GM12873 (cell line): ENCODE data around the gene OR1I1.

Source experiments
- CTCF ChIP-seq: IDR thresholded peaks from 2 replicates; pipeline ENCODE4 v1.5.1; 2012; ENCODE audit warnings: low read depth, mild to moderate bottlenecking, moderate library complexity, low read length, control low read depth; ENCODE audit not compliant: insufficient read depth; ENCODE audit errors: missing control alignments

Gene OR1I1

GRCh38 chr19:15128162-15128770 is 46.3 kb downstream of the OR1I1 start:
- TF ChIP-seq CTCF, result no peak

- TF ChIP-seq CTCF, result no peak
Measured at GRCh38 chr19:15129856-15130585, 48.0 kb downstream of the OR1I1 start.

GRCh38 chr19:15136234-15136954 is 54.4 kb downstream of the OR1I1 start:
- TF ChIP-seq CTCF, result no peak

GRCh38 chr19:15137777-15138176 is 55.8 kb downstream of the OR1I1 start:
- no peak for TF ChIP-seq CTCF

- no peak for TF ChIP-seq CTCF
Measured at GRCh38 chr19:15138427-15138826, 56.4 kb downstream of the OR1I1 start.

- no peak for TF ChIP-seq CTCF
Measured at GRCh38 chr19:15141143-15141542, 59.1 kb downstream of the OR1I1 start.

- no peak for TF ChIP-seq CTCF
Measured at GRCh38 chr19:15142313-15142712, 60.3 kb downstream of the OR1I1 start.
